Sigmoid colon (tissue), 7 donors: ENCODE results near the gene NEO1. TPM values are rescaled to one million over a fixed set of nuclear protein-coding genes. Genes with fewer than 3 reads are reported as not detected.

Experiments
- DNase-seq: peaks from one replicate; pipeline ENCODE4 v3.0.0-alpha.2; 2019
- H3K27ac ChIP-seq, 4 donors: fragments of 200-600 bp; sonication (generic); one replicate each; pipeline ENCODE4 v1.5.1; 2016 to 2019; ENCODE audit warnings: mild to moderate bottlenecking in 1 of 4
- H3K27me3 ChIP-seq, 3 donors: fragments of 200-600 bp; sonication (generic); one replicate each; pipeline ENCODE4 v1.5.1; 2019; ENCODE audit warnings: mild to moderate bottlenecking in 1 of 3
- H3K36me3 ChIP-seq, 4 donors: fragments of 200-600 bp; sonication (generic); one replicate each; pipeline ENCODE4 v1.5.1; 2016 to 2019
- H3K4me1 ChIP-seq, 4 donors: fragments of 200-600 bp; sonication (generic); one replicate each; pipeline ENCODE4 v1.5.1; 2017 to 2019
- H3K4me3 ChIP-seq, 4 donors: fragments of 200-600 bp; sonication (generic); one replicate each; pipeline ENCODE4 v1.5.1; 2017 to 2019; ENCODE audit warnings: mild to moderate bottlenecking in 2 of 4, moderate library complexity in 1 of 4
- H3K9me3 ChIP-seq, 4 donors: fragments of 200-600 bp in 3 of 4; sonication (generic) in 3 of 4; one replicate each; pipeline versions ENCODE4 v1.5.1 to v1.6.1; 2013 to 2019
- CTCF ChIP-seq, 4 experiments: fragments of 450-650 bp in 3 of 4; fragments of 200-600 bp in 1 of 4; IDR thresholded peaks; one replicate each; pipeline ENCODE4 v1.5.1; 2016 to 2019; ENCODE audit warnings: antibody characterized with exemption in 4 of 4, mild to moderate bottlenecking in 3 of 4, moderate library complexity in 2 of 4
- EP300 ChIP-seq, 4 donors: sonication (generic); formaldehyde crosslinking; IDR thresholded peaks; one replicate each; pipeline ENCODE4 v1.6.1; 2017; ENCODE audit warnings: antibody characterized with exemption in 4 of 4
- POLR2A ChIP-seq, 2 donors: fragments of 450-650 bp; IDR thresholded peaks; one replicate each; pipeline ENCODE4 v1.6.1; 2016; ENCODE audit warnings: antibody characterized with exemption in 2 of 2, mild to moderate bottlenecking in 2 of 2, moderate library complexity in 2 of 2
- POLR2AphosphoS5 ChIP-seq, 4 donors: sonication (generic); formaldehyde crosslinking; IDR thresholded peaks; one replicate each; pipeline ENCODE4 v1.6.1; 2017; ENCODE audit warnings: antibody characterized with exemption in 4 of 4
- WGBS, 2 donors: extraction: QIAGEN DNeasy Blood & Tissue Kit; methylation state at CpG; one replicate each; pipeline ENCODE4 v1.1.7; 2013; 5-methylcytosine and 5-hydroxymethylcytosine counted together
- intact Hi-C: fragments of 100-400 bp; cut with DNase I; formaldehyde crosslinking; loops from one replicate; pipeline ENCODE4 v1.15.1; 2023
- polyA plus RNA-seq, 3 donors: library from polyadenylated mRNA; stranded (reverse); fragments of 200-250 nt; gene quantifications; one replicate each; pipeline ENCODE4 v1.2.3, GENCODE V29; 2013
- total RNA-seq, 4 donors: library from RNA; depleted of rRNA; stranded (reverse); fragments of >200 nt; gene quantifications; one replicate each; pipeline ENCODE4 v1.1.0, GENCODE V29; 2016
- donor health status: healthy with polysubstance abuse.
- donor health status: Bipolar disorder and iron deficiency.
- donor health status: healthy.

Gene NEO1
- total and polyA plus RNA-seq, 7 donors, result 9.0 to 56.5 (median 26.8) TPM

GRCh38 chr15:73328981-73329380 lies 276.7 kb downstream of the NEO1 start:
- Histone ChIP-seq H3K9me3 (no peaks in the 10 kb centered on the region), H3K4me3 (no peak overlapping the region), H3K4me1 (no peaks in the 10 kb centered on the region), H3K36me3 (no peaks in the 10 kb centered on the region), H3K27ac (no peak overlapping the region), H3K27me3 (peaks cover 0 to 8% (median 0%) of the 10 kb centered on the region in 3 donors)
- intact Hi-C loops, result no loop called here
- peak; percentile 52 for DNase-seq
- WGBS, 2 donors, result 78 to 83% methylated on average over 10 of the region's 10 CpGs
- TF ChIP-seq POLR2AphosphoS5 (IDR thresholded peaks at IDR 0.05) (no peak), POLR2A (IDR thresholded peaks at IDR 0.05) (no peak), CTCF (IDR thresholded peaks at IDR 0.05) (no peak), EP300 (IDR thresholded peaks at IDR 0.05) (no peak)

- Histone ChIP-seq H3K27ac (no peak overlapping the region), H3K27me3 (peaks cover 0 to 8% (median 0%) of the 10 kb centered on the region in 3 donors), H3K36me3 (no peaks in the 10 kb centered on the region), H3K4me1 (no peaks in the 10 kb centered on the region), H3K9me3 (no peaks in the 10 kb centered on the region), H3K4me3 (no peak overlapping the region)
- TF ChIP-seq CTCF (IDR thresholded peaks at IDR 0.05), result no peak
- WGBS, 2 donors, result 91 to 93% methylated on average over 21 of the region's 21 CpGs
- DNase-seq, result peak; percentile 48
- intact Hi-C loops, result no loop called here
These were observed 277.4 kb downstream of the NEO1 start for GRCh38 chr15:73329501-73330200.

- TF ChIP-seq CTCF (IDR thresholded peaks at IDR 0.05), result no peak
- TF ChIP-seq POLR2AphosphoS5 (IDR thresholded peaks at IDR 0.05), result no peak
- no peak for TF ChIP-seq EP300 (IDR thresholded peaks at IDR 0.05)
- no peak for TF ChIP-seq POLR2A (IDR thresholded peaks at IDR 0.05)
- H3K4me3 ChIP-seq, result no peak overlapping the region
These were observed 278.2 kb downstream of the NEO1 start for GRCh38 chr15:73330206-73331051.

GRCh38 chr15:73331501-73331900 lies 279.2 kb downstream of the NEO1 start:
- peak; percentile 42 for DNase-seq
- Histone ChIP-seq H3K4me1 (no peaks in the 10 kb centered on the region), H3K27ac (no peak overlapping the region), H3K36me3 (no peaks in the 10 kb centered on the region), H3K4me3 (no peak overlapping the region), H3K27me3 (no peaks in the 10 kb centered on the region), H3K9me3 (no peaks in the 10 kb centered on the region)
- no peak for TF ChIP-seq CTCF (IDR thresholded peaks at IDR 0.05)
- no peak for TF ChIP-seq POLR2AphosphoS5 (IDR thresholded peaks at IDR 0.05)
- TF ChIP-seq POLR2A (IDR thresholded peaks at IDR 0.05), result no peak
- TF ChIP-seq EP300 (IDR thresholded peaks at IDR 0.05), result no peak
- 90 to 94% methylated on average over 5 of the region's 5 CpGs for WGBS, 2 donors
- intact Hi-C loops, result no loop called here

More at GRCh38 chr15:73330206-73331051, 278.2 kb downstream of the NEO1 start:
- intact Hi-C loops, result no loop called here
- no peak overlapping the region for H3K27ac ChIP-seq
- H3K27me3 ChIP-seq, result peaks cover 0 to 1% (median 0%) of the 10 kb centered on the region in 3 donors
- no peaks in the 10 kb centered on the region for H3K9me3 ChIP-seq
- no peaks in the 10 kb centered on the region for H3K36me3 ChIP-seq
- WGBS, 2 donors, result 86 to 92% methylated on average over 15 of the region's 15 CpGs
- DNase-seq, result peak; percentile 46
- no peaks in the 10 kb centered on the region for H3K4me1 ChIP-seq
